ENCODE results near the gene CHL1. TPM values are rescaled to one million over a fixed set of nuclear protein-coding genes. Genes with fewer than 3 reads are reported as not detected.

The CHL1 gene
- total RNA-seq, 1 donor from 2014 or later: 0.26 TPM

- no peak for TF ChIP-seq CTCF (IDR thresholded peaks at IDR 0.05; ENCODE audit: insufficient read depth, low read length, severe bottlenecking)
- FAIRE-seq: no peak
These were observed 151.0 kb downstream of the CHL1 start for GRCh38 chr3:347581-347980.

GRCh38 chr3:350871-351371 lies 154.4 kb downstream of the CHL1 start:
- no peak for TF ChIP-seq CTCF (IDR thresholded peaks at IDR 0.05; ENCODE audit: insufficient read depth, low read length, severe bottlenecking)
- no peaks in the 10 kb centered on the region for H3K27me3 ChIP-seq (ENCODE audit: control insufficient read depth, insufficient read depth, low read length)
- no peak for FAIRE-seq
- H3K4me3 ChIP-seq (ENCODE audit: low read depth, low read length): no peak overlapping the region
- DNase-seq (ENCODE audit: low read depth): no peak
- no peaks in the 10 kb centered on the region for H3K36me3 ChIP-seq (ENCODE audit: control insufficient read depth, insufficient read depth, low read length)

More at GRCh38 chr3:347581-347980, 151.0 kb downstream of the CHL1 start:
- H3K4me3 ChIP-seq (ENCODE audit: low read depth, low read length): no peak overlapping the region
- H3K36me3 ChIP-seq (ENCODE audit: control insufficient read depth, insufficient read depth, low read length): no peaks in the 10 kb centered on the region
- DNase-seq (ENCODE audit: low read depth): no peak
- no peaks in the 10 kb centered on the region for H3K27me3 ChIP-seq (ENCODE audit: control insufficient read depth, insufficient read depth, low read length)

GRCh38 chr3:352599-352998 lies 156.0 kb downstream of the CHL1 start:
- no peak for TF ChIP-seq CTCF (IDR thresholded peaks at IDR 0.05; ENCODE audit: insufficient read depth, low read length, severe bottlenecking)
- no peaks in the 10 kb centered on the region for H3K36me3 ChIP-seq (ENCODE audit: control insufficient read depth, insufficient read depth, low read length)
- no peaks in the 10 kb centered on the region for H3K27me3 ChIP-seq (ENCODE audit: control insufficient read depth, insufficient read depth, low read length)
- no peak for FAIRE-seq
- DNase-seq (ENCODE audit: low read depth): no peak
- no peak overlapping the region for H3K4me3 ChIP-seq (ENCODE audit: low read depth, low read length)

GRCh38 chr3:353191-353739 lies 156.7 kb downstream of the CHL1 start:
- peak; percentile 63 for DNase-seq (ENCODE audit: low read depth)
- no peaks in the 10 kb centered on the region for H3K27me3 ChIP-seq (ENCODE audit: control insufficient read depth, insufficient read depth, low read length)
- no peak overlapping the region for H3K4me3 ChIP-seq (ENCODE audit: low read depth, low read length)
- no peak for FAIRE-seq
- no peak for TF ChIP-seq CTCF (IDR thresholded peaks at IDR 0.05; ENCODE audit: insufficient read depth, low read length, severe bottlenecking)
- H3K36me3 ChIP-seq (ENCODE audit: control insufficient read depth, insufficient read depth, low read length): no peaks in the 10 kb centered on the region

GRCh38 chr3:354432-354831 lies 157.9 kb downstream of the CHL1 start:
- DNase-seq (ENCODE audit: low read depth) (peak; percentile 62), FAIRE-seq (no peak)
- Histone ChIP-seq H3K27me3 (ENCODE audit: control insufficient read depth, insufficient read depth, low read length) (no peaks in the 10 kb centered on the region), H3K4me3 (ENCODE audit: low read depth, low read length) (no peak overlapping the region), H3K36me3 (ENCODE audit: control insufficient read depth, insufficient read depth, low read length) (no peaks in the 10 kb centered on the region)
- TF ChIP-seq CTCF (IDR thresholded peaks at IDR 0.05; ENCODE audit: insufficient read depth, low read length, severe bottlenecking): peak; percentile 70

- H3K27me3 ChIP-seq (ENCODE audit: control insufficient read depth, insufficient read depth, low read length): no peaks in the 10 kb centered on the region
- no peaks in the 10 kb centered on the region for H3K36me3 ChIP-seq (ENCODE audit: control insufficient read depth, insufficient read depth, low read length)
- FAIRE-seq: no peak
- no peak for TF ChIP-seq CTCF (IDR thresholded peaks at IDR 0.05; ENCODE audit: insufficient read depth, low read length, severe bottlenecking)
- no peak overlapping the region for H3K4me3 ChIP-seq (ENCODE audit: low read depth, low read length)
- peak; percentile 64 for DNase-seq (ENCODE audit: low read depth)
These were observed 159.1 kb downstream of the CHL1 start for GRCh38 chr3:355622-356021.

All from bronchial epithelial cell (primary cell).